GM18909 (cell line): ENCODE measurements around the gene BCL11A.
A peak's percentile ranks its signal among the peaks of the same experiment; 100 is the strongest.

ENCODE experiments used
- ATAC-seq: cut with Tn5 transposase; IDR thresholded peaks from one replicate; pipeline ENCODE4 v1.9.1; 2021; ENCODE audit warnings: mild to moderate bottlenecking; ENCODE audit not compliant: unreplicated experiment, poor library complexity

The BCL11A gene

GRCh38 chr2:60553495-60554073, at the start of gene BCL11A:
BCL11A (minus strand) TSS chr2:60553654; CDS start chr2:60553270, 384 bp downstream.
- no peak for ATAC-seq

DNA sequence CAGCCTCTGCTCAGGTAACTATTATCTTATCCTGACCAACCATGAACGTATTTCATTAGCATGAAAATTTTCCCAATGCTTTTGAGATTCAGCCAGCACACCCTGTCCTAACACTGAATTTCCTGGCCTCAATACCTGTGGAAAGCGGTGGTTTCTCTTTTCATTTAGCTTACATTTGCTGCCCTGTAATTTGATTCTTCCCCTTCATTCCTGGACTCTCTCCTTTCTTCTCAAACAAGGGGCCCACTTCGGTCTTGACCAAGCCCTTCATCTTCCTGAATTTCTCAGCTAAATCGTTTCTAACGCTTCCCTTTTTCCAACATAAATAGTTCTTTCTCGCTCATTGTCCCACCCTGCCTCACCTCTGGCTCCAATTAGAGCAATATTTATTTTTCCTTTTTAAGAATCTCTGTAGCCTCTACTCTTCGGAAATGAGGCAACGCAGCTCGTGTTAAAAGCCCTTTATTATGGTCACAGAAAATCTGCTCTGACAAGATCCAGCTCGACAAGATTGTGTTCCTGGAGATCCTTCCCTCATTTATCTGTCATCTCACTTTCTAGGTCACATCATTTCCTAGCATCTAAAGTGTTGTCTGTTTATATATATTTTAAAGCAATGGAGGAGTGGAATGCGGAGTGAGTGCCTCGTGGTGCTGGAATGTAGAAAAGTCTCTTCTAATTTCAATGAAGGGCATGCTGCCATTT, 49.5 kb upstream of the BCL11A start:
- ATAC-seq: no peak

- no peak for ATAC-seq
These were observed 48.9 kb upstream of the BCL11A start for GRCh38 chr2:60602388-60602787.

- no peak for ATAC-seq
These were observed 44.8 kb upstream of the BCL11A start for GRCh38 chr2:60598271-60598670.

DNA sequence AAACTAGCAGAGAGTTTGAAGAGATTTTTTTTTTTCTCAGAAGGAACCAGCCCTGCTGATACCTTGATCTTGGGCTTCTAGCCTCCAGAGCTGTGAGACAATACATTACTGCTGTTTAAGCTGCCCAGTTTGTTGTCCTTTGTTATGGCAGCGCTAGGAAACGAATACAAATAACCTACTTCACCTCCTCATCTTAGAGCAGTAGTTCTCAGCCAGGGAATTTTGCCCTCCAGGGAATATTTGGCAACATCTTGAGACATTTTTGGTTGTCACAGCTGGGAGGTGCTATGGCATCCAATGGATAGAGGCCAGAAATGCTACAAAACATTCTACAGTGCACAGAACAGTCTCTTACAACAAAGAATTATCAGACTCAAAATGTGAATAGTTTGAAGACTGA, 43.9 kb upstream of the BCL11A start:
- ATAC-seq: no peak

DNA sequence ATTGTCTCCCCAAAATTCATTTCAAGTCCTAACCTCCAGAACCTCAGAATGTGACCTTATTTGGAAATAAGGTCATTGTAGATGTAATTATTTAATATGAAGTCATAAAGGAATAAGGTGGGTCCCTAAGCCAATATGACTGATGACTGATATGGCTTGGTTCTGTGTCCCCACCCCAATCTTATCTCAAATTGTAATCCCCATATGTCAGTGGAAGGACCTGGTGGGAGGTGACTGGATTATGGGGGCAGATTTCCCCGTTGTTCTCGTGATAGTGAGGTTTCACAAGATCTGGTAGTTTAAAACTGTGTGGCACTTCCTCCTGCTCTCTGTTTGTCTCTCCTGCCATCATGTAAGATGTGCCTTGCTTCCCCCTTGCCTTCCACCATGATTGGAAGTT, 43.0 kb upstream of the BCL11A start:
- no peak for ATAC-seq

- ATAC-seq: peak; percentile 46
These were observed 42.5 kb upstream of the BCL11A start for GRCh38 chr2:60595953-60596352.

DNA sequence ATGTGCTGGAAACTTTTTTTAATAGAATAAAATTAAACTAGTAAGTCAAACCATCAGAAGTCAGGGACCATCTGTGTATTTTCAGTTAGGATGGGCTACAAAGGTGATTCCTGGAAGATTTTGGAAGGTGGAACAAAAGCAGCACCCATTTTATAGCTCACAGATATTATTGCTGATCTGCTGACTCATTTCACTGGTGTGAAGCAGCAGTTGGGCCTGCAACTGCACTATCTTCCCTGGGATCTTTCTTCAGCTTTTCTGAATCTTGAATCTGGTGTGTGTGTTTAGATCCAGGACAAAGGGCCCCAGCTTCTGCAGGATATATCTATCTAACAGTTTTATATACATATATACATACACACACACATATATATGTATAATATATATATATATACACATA, 35.6 kb upstream of the BCL11A start:
- no peak for ATAC-seq

- ATAC-seq: no peak
These were observed 32.6 kb upstream of the BCL11A start for GRCh38 chr2:60586081-60586480.

DNA sequence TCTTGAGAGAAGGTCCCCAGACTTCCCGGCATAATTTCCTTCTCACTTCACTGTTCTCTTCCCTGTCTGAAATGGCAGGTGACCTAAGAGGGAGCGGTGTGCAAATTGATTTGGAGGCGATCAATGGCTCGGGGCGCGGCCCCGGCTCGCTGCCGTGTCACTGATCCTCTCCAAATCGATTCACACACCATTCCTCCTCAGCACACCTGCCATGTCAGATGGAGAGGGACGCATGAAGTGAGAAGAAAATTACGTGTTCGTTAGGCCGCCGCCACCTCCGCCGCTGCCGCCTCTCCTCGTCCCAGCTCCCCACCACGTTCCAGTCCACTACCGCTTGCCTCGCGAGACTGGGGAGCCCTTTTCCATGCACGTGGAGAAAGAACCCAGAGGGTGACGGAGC, 31.8 kb upstream of the BCL11A start:
- ATAC-seq: no peak

DNA sequence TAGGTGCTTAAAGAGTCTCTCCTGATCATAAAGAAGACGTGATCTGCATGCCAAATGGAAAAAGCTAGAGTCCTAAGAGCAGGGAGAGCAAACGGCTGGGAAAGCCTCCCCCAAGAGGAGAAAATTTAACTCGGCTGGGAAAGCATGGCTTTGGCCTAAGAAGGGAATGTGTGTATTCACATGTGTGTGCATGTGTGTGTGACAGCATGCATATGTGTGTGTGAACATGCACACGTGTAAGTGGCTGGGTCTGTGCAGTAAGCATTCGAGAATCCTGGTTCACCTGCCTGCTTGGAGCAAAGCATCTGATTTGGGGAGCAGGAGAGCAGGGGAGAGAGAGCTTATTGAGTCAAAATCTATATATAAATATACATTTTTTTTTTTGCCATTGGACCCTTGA, 30.1 kb upstream of the BCL11A start:
- no peak for ATAC-seq

DNA sequence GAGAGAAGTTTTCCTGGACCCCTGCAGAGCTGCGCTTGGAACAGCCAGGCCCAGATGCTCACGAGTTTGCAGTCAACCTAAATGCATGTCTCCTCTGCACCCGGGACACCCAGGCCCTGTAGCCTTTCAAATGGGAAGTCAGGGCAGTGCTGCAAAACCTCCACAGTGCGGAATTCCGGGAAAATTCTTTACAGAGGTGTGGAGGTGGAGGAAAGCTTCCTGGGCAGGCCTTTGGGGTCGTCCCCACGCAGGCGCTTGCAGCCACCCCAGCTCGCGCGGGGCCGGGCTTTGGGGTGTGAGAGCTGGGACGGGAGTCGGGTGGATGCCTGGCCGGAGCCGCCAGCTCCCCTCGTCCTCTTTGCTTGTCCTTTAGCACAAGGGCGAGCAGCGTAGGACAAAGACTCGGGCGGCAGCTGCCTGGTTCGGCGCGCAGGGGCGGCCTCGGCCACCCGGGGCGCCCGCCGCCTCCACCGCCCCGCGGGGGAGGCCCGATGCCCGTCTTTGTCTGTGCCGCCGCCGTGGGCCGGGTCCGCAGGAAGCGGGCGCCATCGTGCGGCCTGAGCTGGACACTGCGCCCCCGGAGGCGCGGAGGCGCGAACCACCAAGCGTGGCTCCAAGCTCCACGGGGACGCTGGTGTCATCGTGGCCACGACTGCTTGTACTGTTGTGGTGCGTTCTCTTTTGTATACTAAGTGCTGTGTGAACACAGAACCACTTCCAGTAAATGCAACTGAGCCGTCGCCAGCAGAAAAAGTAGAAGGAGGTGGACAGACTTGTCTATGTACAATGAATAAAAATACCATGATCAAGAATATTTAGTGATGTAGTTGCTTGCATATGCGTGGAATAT, 28.2 kb upstream of the BCL11A start:
- ATAC-seq: peak; percentile 97

DNA sequence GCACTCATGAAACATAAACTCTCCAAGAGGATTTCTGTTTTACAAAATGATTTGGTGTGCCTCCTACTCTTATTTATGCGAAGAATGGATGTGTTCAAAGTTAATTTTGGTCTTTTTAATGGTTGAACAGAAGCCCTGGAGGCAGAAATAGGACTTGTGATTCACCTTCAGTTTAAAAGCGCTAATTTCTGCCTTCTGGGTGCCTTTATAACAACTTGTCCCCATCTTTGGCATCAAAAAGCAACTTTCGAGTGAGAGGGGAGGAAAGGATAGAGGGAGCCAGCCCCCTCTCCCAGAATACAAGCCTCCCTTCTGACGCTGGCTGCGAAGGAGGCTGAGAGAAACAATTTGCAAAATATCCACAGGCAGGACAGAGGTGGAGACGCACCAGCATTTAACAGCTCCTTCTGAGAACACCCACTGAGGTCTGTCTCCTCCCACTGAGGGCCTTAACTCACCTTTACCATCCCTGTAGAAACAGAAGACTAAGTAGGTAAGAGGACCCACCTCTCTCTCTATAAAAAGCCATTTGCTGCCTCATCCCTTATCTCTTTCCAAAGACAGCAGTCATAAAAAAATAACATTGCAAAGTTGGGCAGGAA, 24.3 kb upstream of the BCL11A start:
- ATAC-seq: no peak

DNA sequence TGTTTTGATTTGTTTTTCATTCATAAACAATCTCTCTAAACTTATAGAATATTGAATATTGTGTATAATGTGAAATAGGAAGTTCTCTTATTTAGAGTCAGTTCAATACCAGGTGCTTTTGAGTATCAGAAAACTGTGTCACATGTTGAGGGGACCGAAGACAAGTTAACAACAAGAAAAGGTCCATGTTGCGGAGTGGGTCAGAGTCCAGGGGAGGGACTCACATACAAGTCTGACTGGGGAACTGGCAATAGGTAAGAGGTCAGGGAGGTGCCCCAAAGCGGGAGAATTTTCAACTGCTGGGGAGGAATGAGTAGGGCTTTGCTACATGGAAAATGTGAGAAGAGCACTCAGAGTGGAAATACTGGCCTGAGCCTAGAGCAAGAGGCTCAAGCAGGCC, 19.8 kb upstream of the BCL11A start:
- no peak for ATAC-seq

- ATAC-seq: no peak
These were observed 16.8 kb upstream of the BCL11A start for GRCh38 chr2:60570251-60570650.

DNA sequence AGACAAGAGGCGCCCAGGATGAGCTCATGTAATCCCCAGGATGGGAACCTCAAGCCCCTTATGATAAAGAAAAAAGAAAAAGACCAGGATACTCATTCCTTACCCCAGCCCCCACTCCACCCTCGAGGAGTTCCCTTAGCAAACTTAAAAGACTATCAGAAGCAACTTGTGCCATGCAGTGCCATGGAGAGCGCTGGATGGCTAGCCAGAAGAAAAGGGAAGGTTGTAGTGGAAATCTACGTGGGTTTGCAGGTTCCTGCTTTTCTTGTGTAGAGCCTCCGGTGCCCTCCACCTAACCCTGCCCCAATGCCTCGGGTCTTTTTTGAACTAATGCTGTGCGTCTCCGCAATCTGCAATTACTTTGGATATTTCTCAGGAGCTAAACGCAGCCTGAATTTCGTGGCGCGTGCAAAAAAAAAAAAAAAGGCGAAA, 16.2 kb upstream of the BCL11A start:
- no peak for ATAC-seq

- ATAC-seq: no peak
These were observed 14.7 kb upstream of the BCL11A start for GRCh38 chr2:60567919-60568768.

DNA sequence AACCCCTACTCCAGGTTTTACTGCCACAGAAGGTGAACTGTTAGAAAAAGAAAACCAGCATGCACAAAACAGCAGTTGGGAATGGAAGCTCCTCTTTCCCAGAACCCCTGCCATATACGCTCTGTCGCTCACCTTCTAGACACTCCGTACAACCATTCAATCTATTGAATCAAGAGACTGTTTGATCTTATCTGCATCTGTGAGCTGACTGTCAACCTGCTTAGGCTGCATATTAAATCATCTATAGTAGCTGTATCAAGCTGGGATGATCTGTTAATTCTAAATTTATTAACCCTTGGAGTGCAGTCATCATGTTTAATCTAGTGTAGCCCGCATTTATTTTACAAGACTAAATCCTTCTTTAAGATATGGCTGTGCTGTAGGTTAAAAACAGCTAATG, 13.6 kb upstream of the BCL11A start:
- no peak for ATAC-seq

DNA sequence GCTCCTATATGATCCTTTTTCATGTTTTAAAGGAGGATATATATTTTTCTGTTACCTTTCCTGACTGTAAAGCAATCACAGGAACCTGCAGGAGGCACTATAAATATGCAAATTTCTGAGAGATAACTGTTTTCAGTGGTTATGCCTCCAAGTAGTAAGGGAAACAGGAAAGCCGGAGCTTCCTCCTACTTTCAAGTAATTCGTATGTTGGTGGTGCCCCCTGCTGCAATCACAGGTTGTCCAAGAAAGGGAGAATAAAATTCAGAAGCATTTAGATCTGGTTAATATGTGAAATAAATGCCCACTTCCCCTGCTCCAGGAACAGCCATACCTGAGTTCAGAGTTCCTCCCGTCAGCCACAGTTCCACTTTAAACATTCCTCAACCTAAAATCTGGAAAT, 12.0 kb upstream of the BCL11A start:
- no peak for ATAC-seq
